NCI-H774 (cell line): ENCODE data around the gene TMPRSS9.

ENCODE experiments used
- DNase-seq: peaks from one replicate; lab custom pipeline; 2025; lab: John Stamatoyannopoulos, UW

TMPRSS9 gene

GRCh38 chr19:2361246-2362045 lies 1.4 kb downstream of the TMPRSS9 start:
- DNase-seq = no peak

GRCh38 chr19:2362046-2362969 lies 2.2 kb downstream of the TMPRSS9 start:
- no peak for DNase-seq

GRCh38 chr19:2362970-2363300 lies 2.9 kb downstream of the TMPRSS9 start:
- no peak for DNase-seq

GRCh38 chr19:2363419-2363818 lies 3.4 kb downstream of the TMPRSS9 start:
- DNase-seq = no peak

- DNase-seq = no peak
Measured at GRCh38 chr19:2365201-2365970, 5.3 kb downstream of the TMPRSS9 start.

GRCh38 chr19:2371656-2372055 lies 11.6 kb downstream of the TMPRSS9 start:
- DNase-seq = no peak

GRCh38 chr19:2372076-2372612 lies 12.1 kb downstream of the TMPRSS9 start:
- no peak for DNase-seq

- DNase-seq = no peak
Measured at GRCh38 chr19:2374808-2375207, 14.7 kb downstream of the TMPRSS9 start.

GRCh38 chr19:2375353-2376121 lies 15.5 kb downstream of the TMPRSS9 start:
- DNase-seq = no peak

- DNase-seq = no peak
Measured at GRCh38 chr19:2376784-2377519, 16.9 kb downstream of the TMPRSS9 start.

GRCh38 chr19:2380567-2380966 lies 20.5 kb downstream of the TMPRSS9 start:
- no peak for DNase-seq

GRCh38 chr19:2381148-2381820 lies 21.2 kb downstream of the TMPRSS9 start:
- DNase-seq = no peak

- no peak for DNase-seq
Measured at GRCh38 chr19:2382530-2383222, 22.6 kb downstream of the TMPRSS9 start.

GRCh38 chr19:2385053-2385721 lies 25.1 kb downstream of the TMPRSS9 start:
- DNase-seq = peak; percentile 79

- DNase-seq = no peak
Measured at GRCh38 chr19:2387367-2388288, 27.6 kb downstream of the TMPRSS9 start.

GRCh38 chr19:2389594-2389993 lies 29.5 kb downstream of the TMPRSS9 start:
- no peak for DNase-seq

GRCh38 chr19:2391118-2391725 lies 31.2 kb downstream of the TMPRSS9 start:
- peak; percentile 46 for DNase-seq
